DND-41 (cell line): Measurements from ENCODE around the gene BFSP1.

Source experiments
- CTCF ChIP-seq: IDR thresholded peaks from 2 replicates; pipeline ENCODE4 v1.5.1; 2012; ENCODE audit warnings: borderline replicate concordance, low read length, moderate library complexity, mild to moderate bottlenecking; ENCODE audit not compliant: poor library complexity, severe bottlenecking; ENCODE audit errors: extremely low read depth
- EZH2 ChIP-seq: IDR thresholded peaks from 3 replicates; pipeline ENCODE4 v1.6.1; 2012; ENCODE audit warnings: borderline replicate concordance, low read depth, mild to moderate bottlenecking, moderate library complexity, low read length, inconsistent platforms; ENCODE audit not compliant: severe bottlenecking

- TF ChIP-seq EZH2 (no peak), CTCF (no peak)
Observed at GRCh38 chr20:17479063-17479657, 52.0 kb downstream of the BFSP1 start.
